H9 (cell line): Measurements from ENCODE around the gene LACTB. TPM values are rescaled to one million over a fixed set of nuclear protein-coding genes. Genes with fewer than 3 reads are reported as not detected.

ENCODE experiments used
- DNase-seq: peaks from one replicate; pipeline ENCODE4 v3.0.0-alpha.2; 2017
- H2AFZ ChIP-seq: one replicate; pipeline ENCODE4 v1.6.1; 2013; ENCODE audit warnings: mild to moderate bottlenecking, low read length, control low read depth, moderate library complexity
- H2AK5ac ChIP-seq: 2 replicates; pipeline ENCODE4 v1.6.1; 2013; ENCODE audit warnings: low read length, control low read depth, mixed read lengths; ENCODE audit not compliant: insufficient read length
- H2BK120ac ChIP-seq: one replicate; pipeline ENCODE4 v1.6.1; 2013; ENCODE audit warnings: low read depth, mild to moderate bottlenecking, low read length, control low read depth, inconsistent platforms; ENCODE audit not compliant: poor library complexity, severe bottlenecking
- H2BK12ac ChIP-seq: 2 replicates; pipeline ENCODE4 v1.6.1; 2013; ENCODE audit warnings: low read length, control low read depth, mixed read lengths, low read depth; ENCODE audit not compliant: insufficient read length
- H2BK15ac ChIP-seq: 2 replicates; pipeline ENCODE4 v1.6.1; 2013; ENCODE audit warnings: low read depth, low read length, control low read depth
- H2BK20ac ChIP-seq: one replicate; pipeline ENCODE4 v1.6.1; 2013; ENCODE audit warnings: low read depth, mild to moderate bottlenecking, low read length, control low read depth, inconsistent platforms; ENCODE audit not compliant: poor library complexity, severe bottlenecking
- H2BK5ac ChIP-seq: 2 replicates; pipeline ENCODE4 v1.6.1; 2013; ENCODE audit warnings: low read length, control low read depth, mixed read lengths; ENCODE audit not compliant: insufficient read length
- H3K14ac ChIP-seq: 2 replicates; pipeline ENCODE4 v1.6.1; 2013; ENCODE audit warnings: low read length, control low read depth; ENCODE audit not compliant: insufficient read depth
- H3K18ac ChIP-seq: 2 replicates; pipeline ENCODE4 v1.6.1; 2013; ENCODE audit warnings: low read depth, mild to moderate bottlenecking, mixed read lengths, low read length, control low read depth; ENCODE audit not compliant: insufficient read length
- H3K23ac ChIP-seq: 2 replicates; pipeline ENCODE4 v1.6.1; 2013; ENCODE audit warnings: low read length, control low read depth, mixed read lengths, low read depth; ENCODE audit not compliant: insufficient read length
- H3K23me2 ChIP-seq: 2 replicates; pipeline ENCODE4 v1.6.1; 2013; ENCODE audit warnings: low read depth, mild to moderate bottlenecking, mixed read lengths, low read length, control low read depth; ENCODE audit not compliant: insufficient read length, poor library complexity, severe bottlenecking
- H3K27ac ChIP-seq: 2 replicates; pipeline ENCODE4 v1.5.1; 2013; ENCODE audit warnings: low read length, control low read depth, mixed read lengths, low read depth; ENCODE audit not compliant: insufficient read length
- H3K27me3 ChIP-seq: 2 replicates; pipeline ENCODE4 v1.6.1; 2013; ENCODE audit warnings: low read length, control low read depth, inconsistent platforms; ENCODE audit not compliant: insufficient read depth
- H3K4ac ChIP-seq: 2 replicates; pipeline ENCODE4 v1.6.1; 2013; ENCODE audit warnings: low read depth, mild to moderate bottlenecking, control low read depth, inconsistent platforms, low read length, moderate library complexity
- H3K4me1 ChIP-seq: 2 replicates; pipeline ENCODE4 v1.6.1; 2013; ENCODE audit warnings: low read length, control low read depth, inconsistent platforms; ENCODE audit not compliant: insufficient read depth
- H3K4me2 ChIP-seq: 2 replicates; pipeline ENCODE4 v1.6.1; 2013; ENCODE audit warnings: low read length, control low read depth, mixed read lengths; ENCODE audit not compliant: insufficient read length, insufficient read depth
- H3K56ac ChIP-seq: 2 replicates; pipeline ENCODE4 v1.6.1; 2013; ENCODE audit warnings: low read depth, mild to moderate bottlenecking, mixed read lengths, low read length, control low read depth; ENCODE audit not compliant: insufficient read length
- H3K79me1 ChIP-seq: 2 replicates; pipeline ENCODE4 v1.6.1; 2013; ENCODE audit warnings: low read depth, mild to moderate bottlenecking, moderate library complexity, low read length, control low read depth, inconsistent platforms; ENCODE audit not compliant: insufficient read depth, poor library complexity, severe bottlenecking
- H3K79me2 ChIP-seq: 2 replicates; pipeline ENCODE4 v1.6.1; 2013; ENCODE audit warnings: low read length, control low read depth, inconsistent platforms; ENCODE audit not compliant: insufficient read depth
- H3K9ac ChIP-seq: 2 replicates; pipeline ENCODE4 v1.6.1; 2013; ENCODE audit warnings: low read length, control low read depth, mixed read lengths; ENCODE audit not compliant: insufficient read length; ENCODE audit errors: extremely low read depth
- H3K9me3 ChIP-seq: one replicate; pipeline ENCODE4 v1.6.1; 2013; ENCODE audit warnings: low read depth, low read length, inconsistent platforms; ENCODE audit not compliant: control insufficient read depth
- H3T11ph ChIP-seq: one replicate; pipeline ENCODE4 v1.6.1; 2013; ENCODE audit warnings: mild to moderate bottlenecking, low read length, control low read depth, inconsistent platforms
- H4K20me1 ChIP-seq: one replicate; pipeline ENCODE4 v1.6.1; 2013; ENCODE audit not compliant: control insufficient read depth, insufficient read length, insufficient read depth
- H4K5ac ChIP-seq: 2 replicates; pipeline ENCODE4 v1.6.1; 2013; ENCODE audit warnings: low read depth, mild to moderate bottlenecking, mixed read lengths, low read length, control low read depth; ENCODE audit not compliant: insufficient read length
- H4K8ac ChIP-seq: replicated peaks from 2 replicates; pipeline ENCODE4 v1.6.1; 2013; ENCODE audit warnings: low read length, control low read depth, mixed read lengths, low read depth; ENCODE audit not compliant: insufficient read length
- H4K91ac ChIP-seq: 2 replicates; pipeline ENCODE4 v1.6.1; 2013; ENCODE audit warnings: low read depth, mild to moderate bottlenecking, moderate library complexity, mixed read lengths, low read length, control low read depth; ENCODE audit not compliant: insufficient read length
- H3K27ac Mint-ChIP-seq, 3 experiments: 2 replicates in 2 of 3; 3 replicates in 1 of 3; pipeline ENCODE4 v1.8.0; 2020 to 2021; ENCODE audit warnings: mixed read lengths in 3 of 3, mild to moderate bottlenecking in 1 of 3, moderate library complexity in 1 of 3
- H3K27me3 Mint-ChIP-seq: 2 replicates; pipeline ENCODE4 v1.8.0; 2021; ENCODE audit warnings: low read depth, mild to moderate bottlenecking, moderate library complexity, mixed read lengths
- H3K36me3 Mint-ChIP-seq, 3 experiments: 2 replicates in 2 of 3; 3 replicates in 1 of 3; pipeline ENCODE4 v1.8.0; 2020 to 2021; ENCODE audit warnings: low read depth in 3 of 3, mixed read lengths in 3 of 3; ENCODE audit not compliant: insufficient read depth in 1 of 3
- H3K4me1 Mint-ChIP-seq, 2 experiments: 2 replicates each; pipeline ENCODE4 v1.8.0; 2020; ENCODE audit warnings: mixed read lengths in 2 of 2
- H3K4me3 Mint-ChIP-seq, 2 experiments: 2 replicates in 1 of 2; 3 replicates in 1 of 2; pipeline ENCODE4 v1.8.0; 2020 to 2021; ENCODE audit warnings: mild to moderate bottlenecking in 2 of 2, mixed read lengths in 2 of 2, moderate library complexity in 1 of 2
- H3K9me3 Mint-ChIP-seq, 2 experiments: 2 replicates in 1 of 2; 3 replicates in 1 of 2; pipeline ENCODE4 v1.8.0; 2020; ENCODE audit warnings: mild to moderate bottlenecking in 2 of 2, mixed read lengths in 2 of 2, moderate library complexity in 1 of 2
- WGBS: extraction: QIAGEN DNeasy Blood & Tissue Kit; methylation state at CpG from one replicate; pipeline ENCODE4 v1.1.7; 2013; ENCODE audit warnings: missing lambda C conversion rate, low lambda C conversion rate, mixed read lengths; ENCODE audit not compliant: insufficient read length; ENCODE audit errors: extremely low coverage; 5-methylcytosine and 5-hydroxymethylcytosine counted together
- total RNA-seq: library from RNA; stranded (reverse); gene quantifications from 2 replicates; pipeline ENCODE4 v1.2.1, GENCODE V29; 2021
- TF ChIP-seq, protein P1 (sequence below): fragments of 200-600 bp; sonication (generic); conservative IDR thresholded peaks from 3 replicates; pipeline ENCODE4 v1.8.0; 2021; ENCODE audit warnings: antibody characterized with exemption, mild to moderate bottlenecking

Gene LACTB
- total RNA-seq, 1 experiment from 2014 or later = 10.3 TPM

- TF ChIP-seq, protein P1, sequence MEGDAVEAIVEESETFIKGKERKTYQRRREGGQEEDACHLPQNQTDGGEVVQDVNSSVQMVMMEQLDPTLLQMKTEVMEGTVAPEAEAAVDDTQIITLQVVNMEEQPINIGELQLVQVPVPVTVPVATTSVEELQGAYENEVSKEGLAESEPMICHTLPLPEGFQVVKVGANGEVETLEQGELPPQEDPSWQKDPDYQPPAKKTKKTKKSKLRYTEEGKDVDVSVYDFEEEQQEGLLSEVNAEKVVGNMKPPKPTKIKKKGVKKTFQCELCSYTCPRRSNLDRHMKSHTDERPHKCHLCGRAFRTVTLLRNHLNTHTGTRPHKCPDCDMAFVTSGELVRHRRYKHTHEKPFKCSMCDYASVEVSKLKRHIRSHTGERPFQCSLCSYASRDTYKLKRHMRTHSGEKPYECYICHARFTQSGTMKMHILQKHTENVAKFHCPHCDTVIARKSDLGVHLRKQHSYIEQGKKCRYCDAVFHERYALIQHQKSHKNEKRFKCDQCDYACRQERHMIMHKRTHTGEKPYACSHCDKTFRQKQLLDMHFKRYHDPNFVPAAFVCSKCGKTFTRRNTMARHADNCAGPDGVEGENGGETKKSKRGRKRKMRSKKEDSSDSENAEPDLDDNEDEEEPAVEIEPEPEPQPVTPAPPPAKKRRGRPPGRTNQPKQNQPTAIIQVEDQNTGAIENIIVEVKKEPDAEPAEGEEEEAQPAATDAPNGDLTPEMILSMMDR = no peak
- no peak overlapping the region for H3K18ac ChIP-seq
- no peaks in the 10 kb centered on the region for H3K27me3 ChIP-seq
- no peak overlapping the region for H2BK5ac ChIP-seq
- no peaks in the 10 kb centered on the region for H3K27me3 Mint-ChIP-seq
- H2AFZ ChIP-seq = no peak overlapping the region
- no peak overlapping the region for H2BK15ac ChIP-seq
- no peak overlapping the region for H4K5ac ChIP-seq
- no peak overlapping the region for H3K23ac ChIP-seq
- H2BK12ac ChIP-seq = no peak overlapping the region
- H3K4me3 Mint-ChIP-seq = no peak overlapping the region
- H4K8ac ChIP-seq = no peak overlapping the region
- no peaks in the 10 kb centered on the region for H3K79me1 ChIP-seq
- H2BK120ac ChIP-seq = no peak overlapping the region
- H2AK5ac ChIP-seq = no peak overlapping the region
- no peaks in the 10 kb centered on the region for H3K36me3 Mint-ChIP-seq
- no peak for DNase-seq
- no peak overlapping the region for H3K4me2 ChIP-seq
- no peaks in the 10 kb centered on the region; the same call in 1 of the 2 replicates for H3K79me2 ChIP-seq
- H3K9me3 ChIP-seq = no peaks in the 10 kb centered on the region
- no peaks in the 10 kb centered on the region for H4K20me1 ChIP-seq
- no peak overlapping the region for H3T11ph ChIP-seq
- no peak overlapping the region for H3K56ac ChIP-seq
- H2BK20ac ChIP-seq = no peak overlapping the region
- peaks cover 7% of the 10 kb centered on the region for H3K23me2 ChIP-seq
- H3K4ac ChIP-seq = no peak overlapping the region
- H3K4me1 ChIP-seq = no peaks in the 10 kb centered on the region
- no peak overlapping the region for H3K14ac ChIP-seq
- WGBS = no CpG with 5 or more reads among the region's 2 CpGs
- no peaks in the 10 kb centered on the region for H3K9me3 Mint-ChIP-seq
- no peak overlapping the region for H3K27ac Mint-ChIP-seq
- no peak overlapping the region for H3K9ac ChIP-seq
- H3K4me1 Mint-ChIP-seq = peaks cover 24 to 28% of the 10 kb centered on the region in 2 experiments
- H4K91ac ChIP-seq = no peak overlapping the region
- H3K27ac ChIP-seq = no peak overlapping the region
These were observed 64.4 kb downstream of the LACTB start for GRCh38 chr15:63186065-63186464.
